Stimulated activated CD4-positive, alpha-beta T cell treated with anti-CD3 and anti-CD28 coated beads, Interleukin-15, amount 100 ng/mL, for 24 hours (primary cell): ENCODE results near the gene FCER2.
A peak's percentile ranks its signal among the peaks of the same experiment; 100 is the strongest.

Experiments
- DNase-seq: peaks from one replicate; pipeline ENCODE4 v3.0.0-alpha.2; 2020

FCER2 gene

DNA sequence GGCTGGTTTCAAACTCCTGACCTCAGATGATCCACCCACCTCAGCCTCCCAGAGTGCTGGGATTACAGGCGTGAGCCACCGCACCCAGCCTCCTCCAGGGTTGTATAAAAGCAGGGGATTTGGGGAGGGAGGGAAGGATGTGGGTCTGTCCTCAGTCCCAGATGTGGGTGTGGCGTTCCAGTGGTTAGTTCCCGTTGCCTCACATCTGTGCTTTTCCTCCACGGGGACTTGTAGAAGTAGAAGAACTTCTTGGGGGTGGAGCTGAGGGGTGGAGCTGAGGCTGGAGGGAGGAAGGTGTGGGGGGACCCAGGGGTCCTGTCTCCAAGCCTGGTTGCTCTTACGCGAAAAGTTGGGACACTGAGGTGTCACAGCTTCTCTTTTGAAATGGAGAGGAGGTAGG is 25.6 kb downstream of the FCER2 start:
- no peak for DNase-seq

DNA sequence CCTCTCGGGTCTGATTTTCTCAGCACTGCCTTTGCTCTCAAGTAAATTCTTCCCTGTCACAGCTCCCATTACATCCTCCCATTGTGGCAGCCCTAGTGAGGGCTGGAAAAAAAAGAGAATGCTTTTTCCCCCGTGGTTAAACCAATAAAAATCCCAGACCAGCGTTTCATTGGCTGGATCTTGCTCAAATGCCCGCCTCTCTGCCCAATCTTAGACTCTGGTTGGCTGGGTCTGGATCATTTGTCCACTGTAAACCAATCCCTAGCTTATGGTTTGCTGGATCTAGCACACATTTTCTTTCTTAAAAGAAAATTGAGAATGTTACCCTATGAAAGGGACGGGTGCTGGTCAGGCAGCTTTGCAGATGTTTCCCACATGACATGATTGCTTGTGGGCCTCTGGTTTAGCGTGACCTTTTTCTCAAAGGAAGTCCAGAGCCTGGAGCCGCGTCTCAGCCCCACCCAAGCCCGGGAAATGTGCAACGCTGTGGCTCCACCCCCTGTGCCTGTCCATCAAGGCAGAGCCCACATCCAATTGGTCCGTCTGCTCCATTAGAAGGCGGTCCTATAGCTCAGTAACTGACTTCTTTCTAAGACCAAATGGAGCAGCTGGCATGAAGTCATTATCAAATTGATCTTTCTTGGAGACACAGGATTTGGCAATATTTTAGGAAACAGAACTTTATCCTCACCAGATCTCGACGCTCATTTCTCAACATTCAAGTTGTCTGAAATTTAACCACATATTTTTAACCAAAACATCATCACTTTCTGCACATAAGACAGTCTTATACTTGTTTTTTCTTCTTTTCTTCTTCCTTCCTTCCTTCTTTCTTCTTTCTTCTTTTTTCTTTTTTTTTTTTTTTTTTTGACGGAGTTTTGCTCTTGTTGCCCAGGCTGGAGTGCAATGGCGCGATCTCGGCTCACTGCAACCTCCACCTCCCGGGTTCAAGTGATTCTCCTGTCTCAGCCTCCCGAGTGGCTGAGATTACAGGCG is 27.6 kb downstream of the FCER2 start:
- DNase-seq, result peak; percentile 63

DNA sequence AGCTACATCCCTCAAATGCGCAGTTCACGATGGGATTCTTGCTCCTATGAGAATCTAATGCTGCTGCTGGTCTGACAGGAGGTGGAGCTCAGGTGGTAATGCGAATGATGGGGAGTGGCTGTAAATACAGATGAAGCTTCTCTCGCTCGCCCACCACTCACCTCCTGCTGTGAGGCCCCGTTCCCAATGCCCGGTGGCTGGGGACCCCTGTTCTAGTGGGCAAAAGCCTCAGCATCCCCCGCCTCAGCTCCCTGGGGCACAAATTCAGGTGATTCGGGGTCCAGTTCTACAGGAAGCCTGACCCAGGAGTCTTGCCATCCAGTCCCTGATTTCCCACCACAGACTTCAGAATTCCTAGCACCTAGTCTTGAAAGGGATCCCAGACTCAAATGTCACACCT is 29.4 kb downstream of the FCER2 start:
- no peak for DNase-seq

DNA sequence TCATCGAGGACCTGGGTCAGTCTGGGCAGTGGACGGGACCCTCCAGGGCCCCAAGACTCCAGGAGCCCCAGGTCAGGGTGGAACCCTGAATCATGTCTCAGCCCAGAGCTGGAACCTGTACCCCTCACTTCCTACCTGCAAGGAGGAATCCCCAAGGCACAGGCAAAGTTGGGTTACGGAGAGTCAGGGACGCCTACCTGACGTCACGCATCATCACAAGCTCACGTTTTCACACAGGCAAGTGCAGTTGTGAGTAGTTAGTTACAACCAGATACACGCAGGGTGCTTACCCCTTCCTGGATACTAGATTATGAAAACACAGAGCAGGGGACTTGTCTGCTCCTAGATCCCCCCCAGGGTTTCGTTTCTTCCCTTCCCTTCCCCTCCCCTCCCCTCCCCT is 31.1 kb downstream of the FCER2 start:
- DNase-seq, result no peak

DNA sequence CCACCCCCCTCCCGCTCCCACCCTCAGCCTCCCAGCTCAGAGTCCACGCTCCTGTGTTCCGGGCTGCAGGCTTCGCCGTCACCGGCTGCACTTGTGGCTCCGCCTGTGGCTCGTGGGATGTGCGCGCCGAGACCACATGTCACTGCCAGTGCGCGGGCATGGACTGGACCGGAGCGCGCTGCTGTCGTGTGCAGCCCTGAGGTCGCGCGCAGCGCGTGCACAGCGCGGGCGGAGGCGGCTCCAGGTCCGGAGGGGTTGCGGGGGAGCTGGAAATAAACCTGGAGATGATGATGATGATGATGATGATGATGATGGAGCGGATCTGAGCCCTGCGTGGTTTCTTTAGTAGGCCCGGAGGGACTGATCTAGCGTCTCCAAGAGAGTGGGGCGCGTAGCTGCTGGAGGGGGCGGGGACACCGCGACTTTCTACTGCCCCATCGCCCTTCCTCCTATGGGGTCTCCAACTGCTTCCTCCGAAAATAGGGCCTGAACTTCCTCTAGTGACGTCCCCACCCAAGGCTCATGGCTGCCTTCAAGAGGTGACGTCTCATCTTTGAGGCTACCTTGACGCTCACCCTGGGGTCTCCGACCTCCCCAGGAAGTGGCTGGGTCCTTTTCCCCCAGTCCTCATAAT is 31.7 kb downstream of the FCER2 start:
- DNase-seq, result peak; percentile 46

DNA sequence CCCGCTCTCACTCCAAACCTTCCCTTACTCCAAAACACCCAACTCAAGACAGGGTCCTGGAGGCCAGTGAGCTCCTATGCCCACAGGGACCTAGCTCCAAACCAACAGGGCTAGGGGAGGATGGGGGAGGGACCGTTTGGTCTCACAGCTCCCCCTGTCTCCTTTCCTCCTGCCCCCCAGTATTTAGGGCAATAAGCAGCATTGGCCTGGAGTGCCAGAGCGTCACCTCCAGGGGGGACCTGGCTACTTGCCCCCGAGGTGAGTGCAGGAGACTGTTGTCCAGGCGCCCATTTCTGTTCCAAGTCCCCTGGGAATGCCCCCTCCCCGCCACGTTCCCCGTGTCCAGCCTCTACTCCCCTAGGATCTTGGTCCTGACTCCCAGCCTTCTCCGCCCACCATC is 32.3 kb downstream of the FCER2 start:
- DNase-seq, result no peak

DNA sequence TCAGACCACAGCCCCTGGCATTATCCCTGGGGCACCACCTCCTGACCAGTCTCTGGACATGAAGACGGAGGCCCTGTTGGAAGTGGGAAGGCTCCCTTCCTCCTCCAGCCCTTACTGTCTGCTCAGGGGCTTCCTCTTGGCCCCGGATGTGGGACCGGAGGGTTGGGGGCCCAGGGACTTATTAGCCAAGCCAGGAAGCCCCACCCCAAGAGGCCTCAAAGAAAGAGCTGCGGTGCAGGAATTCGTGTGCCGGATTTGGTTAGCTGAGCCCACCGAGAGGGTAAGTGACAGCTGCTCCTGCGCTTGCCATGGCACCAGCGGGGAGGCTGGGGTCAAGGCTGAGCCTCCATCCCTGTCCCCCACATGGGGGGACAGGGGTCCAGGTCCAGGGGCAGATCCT is 33.1 kb downstream of the FCER2 start, which contains the start of gene RETN:
RETN (plus strand) TSS at position 208 of the 400 bp plus-strand sequence. CDS start 278 bp downstream, outside the sequence.
- DNase-seq, result no peak

DNA sequence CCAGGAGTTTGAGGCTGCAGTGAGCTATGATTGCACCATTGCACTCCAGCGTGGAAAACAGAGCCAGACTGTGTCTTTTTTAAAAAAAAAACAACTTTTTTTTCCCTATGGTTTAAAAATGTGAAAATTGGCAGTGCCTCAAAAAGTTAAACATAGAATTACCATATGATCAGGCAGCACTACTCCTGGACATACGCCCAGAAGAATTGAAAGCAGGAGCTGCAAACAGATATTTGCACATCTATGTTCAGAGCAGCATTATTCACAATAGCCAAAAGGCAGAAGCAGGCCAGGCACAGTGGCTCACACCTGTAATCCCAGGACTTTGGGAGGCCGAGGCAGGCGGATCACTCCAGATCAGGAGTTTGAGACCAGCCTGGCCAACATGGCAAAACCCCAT is 36.9 kb downstream of the FCER2 start:
- DNase-seq, result no peak

DNA sequence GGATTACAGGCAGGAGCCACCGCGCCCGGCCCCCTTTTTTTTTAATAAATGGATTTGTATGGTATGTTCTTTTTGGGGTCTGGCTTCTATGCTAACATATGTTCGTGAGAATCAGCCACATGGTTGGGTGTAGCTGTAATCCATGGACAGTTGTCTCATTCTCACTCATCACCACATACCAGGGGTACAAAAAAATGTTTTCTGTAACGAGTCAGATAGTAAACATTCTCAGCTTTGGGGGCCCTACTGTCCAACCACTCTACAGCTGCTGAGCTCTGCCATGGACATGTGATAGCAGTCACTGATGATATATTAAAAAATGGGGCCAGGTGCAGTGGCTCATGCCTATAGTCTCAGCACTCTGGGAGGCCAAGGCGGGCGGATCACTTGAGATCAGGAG is 38.2 kb downstream of the FCER2 start:
- DNase-seq, result no peak

DNA sequence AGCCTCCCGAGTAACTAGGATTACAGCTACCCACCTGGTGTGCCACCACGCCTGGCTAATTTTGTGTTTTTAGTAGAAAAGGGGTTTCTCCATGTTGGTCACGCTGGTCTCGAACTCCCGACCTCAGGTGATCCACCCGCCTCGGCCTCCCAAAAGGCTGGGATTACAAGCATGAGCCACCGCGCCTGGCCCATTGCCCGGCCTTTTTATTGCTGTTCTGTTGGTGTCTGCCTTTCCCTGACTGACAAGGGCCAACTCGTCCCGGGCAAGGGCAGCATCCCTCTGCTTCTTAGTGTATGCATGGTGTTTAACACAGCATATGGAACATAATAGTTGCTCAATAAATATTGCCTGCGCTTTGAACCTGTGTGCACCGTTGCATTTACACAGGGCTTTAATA is 39.3 kb downstream of the FCER2 start:
- DNase-seq, result no peak

DNA sequence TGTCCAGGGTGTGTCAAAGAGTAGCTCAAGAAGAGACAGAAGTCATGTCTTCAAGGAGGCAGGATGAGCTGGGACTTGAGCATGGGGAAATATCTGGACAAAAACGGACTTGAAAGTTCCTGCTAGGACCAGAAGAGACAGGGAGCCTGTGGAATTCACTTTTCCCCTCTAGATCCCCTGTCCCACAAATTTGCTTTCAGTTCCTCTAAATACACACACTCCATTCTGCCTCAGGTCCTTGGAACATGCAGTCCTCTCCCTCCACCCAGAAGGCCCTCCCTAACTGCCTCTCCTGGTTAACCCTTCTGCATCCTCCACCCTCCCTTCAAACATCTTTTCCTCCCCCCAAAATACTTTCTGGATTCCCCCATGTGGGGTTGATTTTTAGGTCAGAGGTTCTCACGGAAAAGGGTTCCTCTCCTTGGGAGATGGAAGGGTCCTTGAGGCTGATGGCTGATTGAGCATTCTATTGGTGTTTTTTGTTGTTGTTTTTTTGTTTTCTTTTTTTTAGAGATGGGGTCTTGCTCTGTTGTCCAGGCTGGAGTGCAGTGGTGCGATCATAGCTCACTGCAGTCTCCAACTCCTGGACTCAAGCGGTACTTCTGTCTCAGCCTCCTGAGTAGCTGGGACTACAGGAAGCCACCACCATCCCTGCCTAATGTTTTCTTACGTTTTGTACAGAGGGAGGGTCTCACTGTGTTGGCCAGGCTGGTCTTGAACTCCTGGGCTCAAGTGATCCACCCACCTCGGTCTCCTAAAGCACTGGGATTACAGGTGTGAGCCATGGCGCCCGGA is 40.0 kb downstream of the FCER2 start:
- DNase-seq, result no peak

DNA sequence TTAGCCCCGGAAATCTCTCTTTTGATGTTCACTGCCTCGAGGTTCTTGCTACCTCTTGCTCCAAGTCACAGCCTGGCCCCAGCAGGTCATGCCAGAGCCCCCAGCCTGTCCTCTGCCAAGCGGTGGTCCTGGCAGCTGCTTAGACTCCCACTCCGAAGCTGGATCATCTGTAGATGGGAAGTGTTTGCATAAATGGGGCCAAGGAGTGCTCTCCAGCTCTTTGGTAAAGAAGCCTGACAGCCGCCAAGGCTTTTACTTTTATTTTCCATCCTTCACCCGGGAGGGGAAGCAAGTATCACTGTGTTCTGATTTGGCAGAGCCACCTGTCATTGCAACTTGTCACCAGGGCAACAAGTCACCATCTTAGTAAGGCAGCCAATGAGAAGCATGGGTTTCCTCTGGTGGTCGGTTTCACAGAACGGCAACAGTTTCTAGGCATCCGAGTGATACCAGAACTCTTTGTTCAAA is 43.7 kb downstream of the FCER2 start:
- DNase-seq, result peak; percentile 60

DNA sequence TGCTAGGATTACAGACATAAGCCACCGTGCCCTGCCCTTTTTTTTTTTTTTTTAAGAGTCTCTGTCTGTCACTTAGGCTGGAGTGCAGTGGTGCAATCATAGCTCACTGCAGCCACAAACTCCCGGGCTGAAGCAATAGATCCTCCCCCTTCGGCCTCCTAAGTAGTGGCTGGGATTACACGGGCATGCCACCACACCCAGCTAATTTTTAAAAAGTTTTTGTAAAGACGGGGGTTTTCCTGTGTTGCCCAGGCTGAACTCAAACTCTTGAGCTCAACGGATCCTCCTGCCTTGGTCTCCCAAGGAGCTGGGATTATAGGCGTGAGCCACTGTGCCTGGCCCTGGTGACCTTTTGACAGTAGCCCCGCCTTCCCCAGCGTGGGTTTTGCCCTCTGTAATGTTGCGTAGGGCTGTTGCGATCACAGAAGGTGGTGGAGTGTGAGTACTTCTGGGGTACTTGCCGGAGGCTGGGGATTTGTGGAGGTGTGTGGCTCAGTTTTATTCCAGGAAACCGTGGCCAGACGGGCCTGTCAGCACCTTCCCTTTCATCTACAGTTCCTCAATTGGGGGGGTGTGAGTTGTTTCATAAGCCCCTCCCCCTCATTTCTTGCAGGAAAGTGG is 44.7 kb downstream of the FCER2 start:
- DNase-seq, result peak; percentile 57

DNA sequence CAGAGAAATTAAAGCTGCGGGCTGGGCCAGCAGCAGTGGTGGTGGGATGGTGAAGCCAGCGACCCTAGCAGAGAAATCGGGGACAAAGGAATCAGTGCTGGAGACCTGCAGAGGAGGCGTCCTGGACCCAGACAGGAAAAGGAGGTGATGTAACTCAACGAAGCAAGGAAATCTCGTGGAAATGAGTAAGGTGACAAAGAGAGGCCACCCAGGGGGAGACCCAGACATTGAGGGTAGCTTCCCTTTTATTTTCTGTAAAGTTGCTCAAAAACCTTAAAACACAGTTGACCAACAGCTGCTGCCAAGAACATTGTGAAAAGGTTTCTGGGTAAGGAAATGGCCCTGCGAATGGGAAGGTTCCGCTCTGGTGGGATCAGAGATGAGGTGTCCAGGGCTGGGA is 46.4 kb downstream of the FCER2 start:
- DNase-seq, result no peak

DNA sequence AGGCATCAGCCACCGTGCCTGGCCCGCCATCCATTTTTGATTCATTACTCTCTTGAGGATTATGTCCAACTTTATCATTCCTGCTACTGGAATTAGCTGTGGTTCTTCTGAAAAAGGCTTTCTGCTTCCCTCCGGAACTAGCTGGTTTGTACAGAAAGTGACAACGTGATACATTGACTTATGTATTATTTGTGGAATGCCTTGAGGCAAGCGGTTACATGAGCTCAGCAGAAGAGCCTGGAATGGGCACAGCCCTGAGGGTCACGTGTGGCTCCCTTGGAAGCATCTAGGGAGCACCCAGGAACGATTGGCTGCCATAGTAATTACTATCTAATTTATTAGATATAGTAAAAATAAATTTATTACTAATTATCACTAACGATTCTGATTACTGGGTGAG is 47.5 kb downstream of the FCER2 start:
- no peak for DNase-seq

DNA sequence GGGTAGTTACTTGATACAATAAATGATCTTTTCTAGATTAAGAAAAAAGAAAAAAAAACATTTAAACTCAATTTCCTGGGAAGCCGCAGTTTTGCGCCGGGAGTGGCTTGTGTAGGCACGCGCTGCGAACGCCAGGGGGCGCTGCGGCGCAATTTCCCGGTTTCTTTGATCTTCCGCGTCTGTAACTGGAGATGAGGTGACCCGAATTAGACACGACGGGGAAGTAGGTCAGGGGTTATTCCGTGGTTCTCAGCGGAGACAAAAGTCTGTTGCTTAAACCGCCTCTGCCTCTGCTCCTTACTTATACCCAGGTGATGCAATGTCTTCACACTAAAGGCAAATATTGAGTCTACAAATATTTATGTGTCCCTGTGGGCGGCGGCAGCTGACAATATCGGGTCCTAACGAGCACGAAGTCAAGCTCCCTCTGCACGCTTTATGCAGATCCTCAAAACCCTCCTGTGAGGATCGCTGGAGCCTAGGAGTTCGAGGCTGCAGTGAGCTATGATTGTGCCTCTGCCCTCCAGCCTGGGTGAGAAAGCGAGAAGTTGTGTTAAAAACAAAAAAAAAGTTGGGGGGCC is 49.8 kb downstream of the FCER2 start:
- peak; percentile 84 for DNase-seq

DNA sequence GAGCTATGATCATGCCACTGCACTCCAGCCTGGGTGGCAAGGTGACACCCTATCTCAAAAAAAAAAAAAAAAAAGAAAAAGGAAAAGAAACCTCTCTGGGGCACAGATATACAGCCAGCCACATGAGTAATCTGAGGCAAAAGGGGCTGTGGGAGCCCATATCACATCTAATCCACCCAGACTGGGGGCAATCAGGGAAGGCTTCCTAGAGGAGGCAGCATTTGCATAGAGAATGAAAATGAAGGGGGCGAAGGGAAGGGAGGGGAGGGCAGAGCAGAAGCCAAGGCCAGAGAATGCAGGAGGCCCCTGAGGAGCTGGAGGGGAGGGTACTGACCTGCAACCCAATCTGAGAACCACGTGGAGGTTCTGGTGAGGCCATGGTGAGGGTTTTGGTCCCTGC is 51.8 kb downstream of the FCER2 start:
- no peak for DNase-seq

DNA sequence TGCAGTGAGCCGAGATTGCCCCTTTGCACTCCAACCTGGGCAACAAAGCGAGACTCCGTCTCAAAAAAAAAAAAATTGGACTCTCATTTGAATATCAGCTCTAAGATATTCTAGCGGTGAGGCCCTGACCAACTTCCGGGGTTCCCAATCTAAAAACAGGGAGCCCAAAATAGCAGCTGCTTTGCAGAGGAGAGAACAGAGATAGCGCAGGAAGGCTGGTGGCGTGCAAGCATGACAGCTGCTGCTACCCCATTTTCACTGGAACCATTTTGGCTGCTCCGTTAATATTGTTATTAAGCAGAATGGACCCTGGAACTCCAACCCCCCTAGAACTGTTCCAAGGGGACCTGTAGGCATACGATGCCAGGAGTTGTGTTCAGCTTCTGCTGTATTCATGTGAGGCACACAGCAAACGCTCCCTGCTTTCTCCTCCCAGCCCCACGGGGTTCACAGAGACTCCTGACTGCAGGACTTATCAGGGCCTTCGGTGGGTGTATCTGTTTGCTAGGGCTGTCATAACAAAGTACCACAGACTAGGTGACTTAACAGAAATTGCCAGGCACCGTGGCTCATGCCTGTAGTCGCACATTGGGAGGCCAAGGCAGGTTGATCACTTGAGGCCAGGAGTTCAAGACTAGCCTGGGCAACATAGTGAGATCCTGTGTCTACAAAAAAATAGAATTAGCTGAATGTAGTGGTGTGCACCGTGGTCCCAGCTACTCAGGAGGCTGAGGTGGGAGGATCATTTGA is 53.5 kb downstream of the FCER2 start:
- no peak for DNase-seq

DNA sequence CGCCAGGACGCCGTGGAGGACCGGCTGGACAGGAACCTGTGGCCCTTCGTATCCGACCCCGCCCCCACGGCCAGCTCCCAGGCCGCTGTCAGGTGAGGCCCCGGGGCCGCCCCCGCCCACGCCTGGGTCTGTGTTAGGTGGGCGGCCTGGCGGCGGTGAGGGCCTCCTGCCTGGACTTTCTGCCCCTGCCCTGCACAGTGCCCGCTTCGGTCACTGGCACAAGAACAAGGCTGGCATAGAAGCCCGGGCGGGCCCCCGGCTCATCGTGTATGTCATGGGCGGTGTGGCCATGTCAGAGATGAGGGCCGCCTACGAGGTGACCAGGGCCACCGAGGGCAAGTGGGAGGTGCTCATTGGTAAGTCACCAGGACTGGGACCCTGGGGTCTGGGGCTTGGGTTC is 54.8 kb downstream of the FCER2 start:
- no peak for DNase-seq

DNA sequence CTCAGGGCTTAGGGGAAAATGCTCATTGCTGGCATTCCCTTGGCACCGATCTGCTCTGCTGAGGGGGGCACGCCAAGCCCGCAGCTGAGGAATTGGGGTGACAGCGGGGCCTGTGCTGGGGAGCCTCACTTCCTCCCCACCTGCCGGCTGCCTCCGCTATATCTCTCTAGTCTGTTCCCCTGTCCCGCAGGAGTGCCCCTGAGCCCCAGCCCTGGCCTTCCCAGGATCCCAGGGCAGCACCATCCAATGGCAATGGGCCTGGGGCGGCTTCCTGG is 55.6 kb downstream of the FCER2 start:
- DNase-seq, result no peak

DNA sequence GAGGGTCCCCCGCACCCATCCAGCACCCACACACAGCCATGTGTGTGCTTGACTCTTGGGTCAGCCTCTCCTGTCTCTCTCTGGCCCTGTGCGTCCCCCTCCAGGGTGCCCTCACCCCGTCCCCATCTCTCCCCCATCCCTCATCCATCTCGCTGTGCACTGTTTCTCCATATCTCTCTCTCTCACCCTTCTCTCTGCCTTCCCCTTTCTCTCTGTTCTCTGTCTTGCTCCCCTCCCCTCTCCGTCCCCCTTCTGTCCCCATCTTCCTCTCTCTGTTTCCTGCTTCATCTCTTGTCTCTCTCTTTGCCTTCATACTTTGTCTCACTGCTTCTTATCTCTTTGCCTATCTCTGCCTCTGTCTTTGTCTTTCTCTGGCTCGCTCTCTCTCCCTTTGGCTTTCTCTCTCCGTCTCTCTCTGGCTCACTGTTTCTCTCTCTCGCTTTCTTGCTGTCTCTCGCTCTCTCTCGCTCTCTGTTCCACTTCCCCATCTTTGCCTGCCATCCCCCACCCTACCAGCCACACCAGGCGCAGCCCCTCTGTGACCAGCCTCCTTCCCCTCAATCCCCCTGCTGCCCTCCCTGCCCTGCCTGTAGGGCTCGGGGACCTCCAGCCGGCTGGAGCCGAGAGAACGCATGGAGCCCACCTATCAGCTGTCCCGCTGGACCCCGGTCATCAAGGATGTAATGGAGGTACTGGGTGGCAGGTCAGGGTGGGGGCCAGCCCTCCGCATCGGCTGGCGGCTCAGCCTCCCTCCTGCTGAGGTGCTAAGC is 56.1 kb downstream of the FCER2 start:
- DNase-seq, result no peak
